HG02970 (cell line): ENCODE results near the gene MAP4K5.

Source experiments
- ATAC-seq: cut with Tn5 transposase; IDR thresholded peaks from one replicate; pipeline ENCODE4 v1.9.1; 2021; ENCODE audit warnings: mild to moderate bottlenecking, moderate library complexity, moderate number of reproducible peaks; ENCODE audit not compliant: unreplicated experiment, low FRiP score

Gene MAP4K5

GRCh38 chr14:50488521-50488920 is 43.8 kb downstream of the MAP4K5 start:
- no peak for ATAC-seq

- no peak for ATAC-seq
Observed at GRCh38 chr14:50479041-50479440, 53.3 kb downstream of the MAP4K5 start.

DNA sequence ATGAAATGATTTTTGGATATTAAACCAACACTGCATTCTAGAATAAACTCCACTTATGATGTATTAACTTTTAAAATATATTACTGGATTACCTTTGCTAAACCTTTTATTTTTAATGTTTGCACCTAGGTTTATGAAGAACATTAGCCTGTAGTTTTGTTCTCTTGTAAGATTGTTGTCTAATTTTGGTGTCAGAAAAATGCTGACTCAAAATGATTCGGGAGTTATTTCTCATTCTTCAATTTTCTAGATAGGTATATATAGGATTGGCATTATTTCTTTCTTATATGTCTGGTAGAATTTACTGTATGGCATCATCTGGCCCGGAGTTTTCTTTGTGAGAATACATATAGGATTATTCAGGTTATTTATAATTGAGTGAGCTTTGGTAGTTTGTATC is 54.6 kb downstream of the MAP4K5 start:
- ATAC-seq: no peak

- ATAC-seq: no peak
Observed at GRCh38 chr14:50476134-50476533, 56.2 kb downstream of the MAP4K5 start.

DNA sequence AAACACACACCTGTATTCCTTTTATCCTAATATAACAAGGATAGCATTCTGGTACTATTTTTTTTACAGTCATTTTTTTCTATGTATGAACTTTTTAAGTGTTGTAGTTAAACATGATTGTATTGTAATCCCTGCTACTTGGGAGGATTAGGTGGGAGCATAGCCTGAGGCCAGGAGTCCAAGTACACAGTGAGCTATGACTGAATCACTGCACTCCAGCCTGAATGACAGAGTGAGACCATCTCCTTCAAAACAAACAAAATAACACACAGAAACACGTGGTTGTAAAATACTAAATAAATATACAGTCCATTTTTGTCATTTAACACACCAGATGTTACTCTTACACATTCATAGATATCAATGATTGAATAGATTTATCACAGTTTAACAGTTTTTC is 56.9 kb downstream of the MAP4K5 start:
- no peak for ATAC-seq

DNA sequence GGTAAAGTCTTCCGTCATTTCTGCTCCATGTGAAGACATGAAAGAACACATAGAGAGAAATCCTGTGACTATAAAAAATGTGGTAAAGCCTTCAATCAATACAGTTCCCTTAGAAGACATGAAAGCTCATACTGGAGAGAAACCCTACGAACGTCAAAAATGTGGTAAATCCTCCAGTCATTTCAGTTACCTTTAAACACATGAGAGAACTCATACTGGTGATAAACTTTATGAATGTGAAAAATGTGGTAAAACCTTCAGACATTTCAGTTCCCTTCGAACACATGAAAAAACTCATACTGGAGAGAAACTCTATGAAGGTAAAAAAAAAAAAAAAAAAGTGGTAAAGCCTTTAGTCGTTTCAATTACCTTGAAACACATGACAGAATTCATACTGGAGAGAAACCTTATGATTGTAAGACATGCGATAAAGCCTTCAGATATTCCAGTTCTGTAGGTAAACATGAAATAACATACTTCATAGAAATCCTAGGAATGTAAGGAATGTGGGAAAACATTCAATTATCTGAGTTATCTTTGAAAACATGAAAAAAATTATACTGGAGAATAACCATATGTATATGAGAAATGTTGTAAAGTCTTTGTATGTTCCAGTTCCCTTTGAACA is 60.4 kb downstream of the MAP4K5 start:
- ATAC-seq: no peak

DNA sequence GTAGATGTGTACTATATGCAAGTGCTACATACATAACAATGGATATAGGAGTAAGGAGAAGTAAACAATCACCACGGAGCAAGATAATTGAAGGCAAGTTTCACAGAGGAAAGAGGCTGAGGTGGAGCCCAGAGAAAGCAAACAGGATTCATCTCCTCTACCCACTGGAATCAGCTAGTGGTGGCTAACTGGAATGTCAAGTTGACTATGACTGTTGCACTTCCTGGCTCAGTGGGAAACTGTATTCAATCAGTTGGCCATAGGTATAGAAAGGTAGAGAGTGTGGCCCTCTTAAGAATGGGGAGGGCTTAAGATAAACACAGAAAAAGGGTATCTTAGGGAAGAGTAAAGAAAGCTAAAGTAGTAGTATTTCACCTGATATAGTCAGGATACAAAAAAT is 62.4 kb downstream of the MAP4K5 start:
- no peak for ATAC-seq

DNA sequence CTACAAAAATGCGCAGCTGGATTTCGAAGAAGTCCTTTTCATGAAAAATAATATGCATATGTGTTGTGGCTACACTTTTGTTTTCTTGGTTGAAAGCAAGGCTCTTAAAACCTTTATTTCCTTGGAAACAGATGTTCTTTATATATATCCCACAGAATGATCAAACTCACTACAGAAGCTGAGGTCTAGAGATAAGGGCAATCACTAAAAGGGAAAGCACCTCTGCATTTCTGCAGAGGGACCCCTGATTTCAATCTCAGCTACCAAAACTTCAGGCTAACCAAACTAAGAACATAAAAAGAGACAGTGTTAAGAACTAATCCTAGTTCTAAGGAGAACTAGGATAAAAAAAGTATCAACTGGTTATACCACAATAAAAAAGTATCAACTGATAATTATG is 70.3 kb downstream of the MAP4K5 start:
- ATAC-seq: no peak

DNA sequence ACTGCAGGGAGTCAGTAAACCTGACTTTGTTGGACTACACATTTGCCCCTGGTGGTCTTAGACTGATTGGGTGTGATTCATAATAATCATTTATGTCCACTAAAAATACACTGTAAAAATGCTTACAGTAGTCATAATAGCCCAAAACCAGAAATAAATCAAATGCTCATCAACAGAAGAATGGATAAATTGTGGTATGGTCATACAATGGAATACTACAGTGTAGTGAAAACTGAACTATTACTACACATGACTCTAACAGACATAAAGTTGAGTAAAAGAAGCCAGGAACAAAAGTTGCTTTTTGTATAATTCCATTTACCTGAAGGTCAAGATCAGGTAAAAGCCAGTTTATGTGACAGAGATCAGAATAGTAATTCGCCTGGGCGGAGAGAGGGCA is 78.5 kb downstream of the MAP4K5 start:
- ATAC-seq: no peak

GRCh38 chr14:50452979-50453705 is 79.2 kb downstream of the MAP4K5 start:
- ATAC-seq: no peak

GRCh38 chr14:50452296-50452695 is 80.1 kb downstream of the MAP4K5 start:
- ATAC-seq: no peak

DNA sequence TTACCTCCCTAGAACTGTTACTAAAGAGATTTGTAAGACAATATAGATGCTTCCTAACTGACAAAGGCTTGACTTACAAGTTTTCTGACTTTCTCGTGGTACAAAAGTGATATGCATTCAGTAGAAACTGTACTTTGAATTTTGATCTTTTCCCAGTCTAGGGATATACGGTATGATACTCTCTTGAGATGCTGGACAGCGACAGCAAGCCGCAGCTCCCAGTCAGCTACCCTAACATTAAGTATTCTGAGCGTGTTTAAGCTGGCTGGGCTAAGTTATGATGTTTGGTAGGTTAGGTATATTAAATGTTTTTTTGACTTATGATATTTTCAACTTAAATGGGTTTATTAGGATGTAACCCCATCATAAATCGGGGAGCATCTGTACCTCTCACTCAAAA is 80.5 kb downstream of the MAP4K5 start:
- no peak for ATAC-seq

- no peak for ATAC-seq
Observed at GRCh38 chr14:50447461-50447860, 84.9 kb downstream of the MAP4K5 start.

DNA sequence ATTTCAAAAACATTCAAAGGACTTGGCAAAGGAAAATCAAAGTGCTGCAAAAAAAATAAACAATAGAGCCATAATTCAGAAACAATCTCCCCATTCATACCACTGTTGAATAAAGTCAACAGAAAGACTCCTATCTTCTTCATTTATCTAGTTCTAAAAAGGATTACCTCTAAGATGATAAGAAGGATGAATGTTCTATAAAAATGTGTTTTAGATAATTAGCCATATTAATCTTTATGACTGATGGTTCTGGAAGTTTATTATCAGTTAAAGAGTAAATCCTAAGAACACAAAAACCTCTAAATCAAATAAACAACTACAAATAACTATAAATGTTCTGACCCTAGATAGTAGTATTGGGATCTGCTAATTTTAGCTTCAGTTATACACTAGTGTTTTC is 97.8 kb downstream of the MAP4K5 start:
- no peak for ATAC-seq

DNA sequence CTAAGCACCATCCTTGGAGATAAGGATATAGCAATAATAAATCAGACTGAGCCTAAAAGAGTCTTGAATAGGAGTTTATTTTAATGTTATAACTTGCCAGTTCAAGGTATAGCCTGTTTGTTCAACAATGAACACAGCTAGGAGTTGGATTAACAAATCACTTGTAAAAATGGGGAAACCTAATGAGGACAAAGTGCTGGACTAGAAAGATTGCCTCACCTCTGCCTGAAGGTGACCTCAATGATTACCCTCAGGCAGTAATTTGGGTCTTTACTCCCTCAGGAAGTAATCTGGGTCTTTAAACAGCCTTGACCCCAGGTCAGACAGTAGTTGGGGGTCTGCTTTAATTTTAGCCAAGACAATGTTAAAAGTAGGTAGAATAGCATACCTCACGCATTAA is 100.2 kb downstream of the MAP4K5 start:
- no peak for ATAC-seq

DNA sequence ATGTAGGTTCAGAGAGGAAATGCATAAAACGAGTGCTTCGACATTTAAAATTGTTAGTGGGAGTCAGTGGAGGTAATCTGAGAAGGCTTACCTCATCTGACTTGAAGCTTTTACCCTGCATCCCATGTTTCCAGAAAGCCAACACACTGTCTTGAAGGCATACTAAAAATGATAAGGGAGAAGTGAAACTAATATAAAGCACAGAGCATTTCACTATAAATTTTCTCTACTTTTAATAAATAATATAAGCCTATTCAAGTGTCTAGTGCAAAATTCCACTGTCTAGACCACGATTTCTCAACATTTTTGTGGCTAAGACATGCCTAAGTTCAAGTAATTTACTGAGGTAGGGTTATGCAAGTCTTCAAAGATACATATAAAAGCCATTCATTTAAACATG is 106.6 kb downstream of the MAP4K5 start:
- ATAC-seq: no peak

DNA sequence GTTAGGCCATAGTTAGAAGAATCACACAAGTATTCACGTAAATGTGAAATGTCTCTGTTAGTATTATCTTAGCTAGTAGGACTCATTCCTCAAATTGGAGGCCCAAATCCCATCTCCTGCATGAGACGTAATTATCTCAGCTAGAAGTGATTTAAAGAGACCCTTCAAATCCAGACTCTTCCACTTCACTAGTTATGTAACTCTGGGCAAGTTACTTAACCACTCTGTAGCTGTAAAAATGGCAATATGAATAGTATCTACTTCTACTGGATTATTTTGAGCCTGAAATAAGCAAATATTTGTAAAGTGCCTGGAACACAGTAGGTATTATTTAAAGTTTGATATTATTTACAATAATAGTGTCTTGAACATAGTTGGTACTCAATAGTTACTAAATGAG is 107.3 kb downstream of the MAP4K5 start:
- ATAC-seq: no peak

- no peak for ATAC-seq
Observed at GRCh38 chr14:50423529-50423928, 108.8 kb downstream of the MAP4K5 start.

GRCh38 chr14:50421499-50421898 is 110.9 kb downstream of the MAP4K5 start:
- ATAC-seq: no peak

DNA sequence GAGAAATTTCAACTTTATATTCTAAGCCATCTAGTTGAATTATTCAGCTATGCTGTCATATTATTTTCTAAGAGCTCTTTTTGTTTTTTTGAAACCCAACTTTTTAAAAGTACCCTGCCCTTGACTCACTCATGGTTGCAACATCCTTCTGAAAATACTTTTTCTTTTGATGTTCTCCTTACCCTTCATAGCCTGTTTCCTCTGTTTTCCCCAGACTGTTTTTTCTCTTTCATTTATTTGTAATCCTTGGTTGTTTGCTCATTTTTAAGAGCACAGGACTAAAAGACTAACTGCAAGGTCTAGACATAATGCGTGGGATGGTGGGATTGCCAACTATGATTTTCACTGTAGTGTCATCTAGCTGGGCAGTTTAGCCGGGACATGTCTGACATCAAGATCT is 114.5 kb downstream of the MAP4K5 start:
- no peak for ATAC-seq

DNA sequence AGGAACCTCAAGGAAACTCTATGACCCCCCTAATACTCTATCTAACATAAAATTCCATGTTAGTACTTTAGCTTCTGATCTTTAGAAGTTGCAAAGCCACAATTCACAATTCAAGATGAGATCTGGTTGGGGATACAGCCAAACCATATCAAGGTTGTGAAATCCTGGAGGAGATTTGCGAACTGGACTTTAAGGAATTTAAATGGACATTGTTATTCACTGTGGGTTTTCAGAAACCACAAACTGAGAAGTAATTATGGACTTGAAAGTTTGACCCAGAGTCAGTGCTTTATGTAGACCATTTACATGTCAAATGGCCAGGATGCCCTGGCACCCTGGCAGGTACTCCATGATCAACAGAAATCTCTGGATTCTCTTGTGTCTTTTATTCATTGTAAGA is 121.4 kb downstream of the MAP4K5 start:
- no peak for ATAC-seq

GRCh38 chr14:50410071-50410470 is 122.3 kb downstream of the MAP4K5 start:
- no peak for ATAC-seq
